Measurements from ENCODE around the gene GALE. TPM values are rescaled to one million over a fixed set of nuclear protein-coding genes. Genes with fewer than 3 reads are reported as not detected.

GALE gene
- total RNA-seq, 3 donors from 2014 or later, result 9.9 to 31.2 (median 28.2) TPM

DNA sequence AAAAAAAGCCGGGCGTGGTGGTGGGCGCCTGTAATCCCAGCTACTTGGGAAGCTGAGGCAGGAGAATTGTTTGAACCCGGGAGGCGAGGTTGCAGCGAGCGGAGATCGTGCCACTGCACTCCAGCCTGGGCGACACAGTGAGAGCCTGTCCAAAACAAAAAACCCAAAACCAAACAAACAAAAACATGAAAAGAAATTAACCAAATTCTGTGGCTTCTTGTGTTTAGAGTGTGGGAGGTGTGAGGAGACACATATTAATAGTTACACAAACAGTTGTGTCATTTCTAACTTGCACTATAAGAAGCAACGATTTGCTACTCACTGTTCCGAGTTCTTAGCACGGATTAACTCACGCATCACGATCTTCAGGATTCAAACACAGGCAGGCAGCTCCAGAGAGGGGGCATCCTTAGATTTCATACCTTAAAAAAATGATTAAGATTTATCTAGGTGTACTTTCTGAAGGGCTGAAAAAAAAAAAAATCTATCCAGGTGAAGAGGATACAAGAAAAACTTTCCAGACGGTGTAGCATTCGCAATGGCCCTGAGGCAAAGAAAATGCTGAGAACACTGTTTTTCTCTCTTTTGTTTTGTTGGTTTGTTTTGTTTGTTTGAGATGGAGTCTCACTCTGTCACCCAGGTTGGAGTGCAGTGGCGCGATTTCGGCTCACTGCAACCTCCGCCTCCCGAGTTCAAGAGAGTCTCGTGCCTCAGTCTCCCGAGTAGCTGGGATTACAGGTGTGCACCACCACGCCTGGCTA is 25.4 kb upstream of the GALE start:
- TF ChIP-seq POLR2AphosphoS5 (IDR thresholded peaks at IDR 0.05) (no peak), POLR2A (IDR thresholded peaks at IDR 0.05) (no peak)
- TF ChIP-seq, protein P1, sequence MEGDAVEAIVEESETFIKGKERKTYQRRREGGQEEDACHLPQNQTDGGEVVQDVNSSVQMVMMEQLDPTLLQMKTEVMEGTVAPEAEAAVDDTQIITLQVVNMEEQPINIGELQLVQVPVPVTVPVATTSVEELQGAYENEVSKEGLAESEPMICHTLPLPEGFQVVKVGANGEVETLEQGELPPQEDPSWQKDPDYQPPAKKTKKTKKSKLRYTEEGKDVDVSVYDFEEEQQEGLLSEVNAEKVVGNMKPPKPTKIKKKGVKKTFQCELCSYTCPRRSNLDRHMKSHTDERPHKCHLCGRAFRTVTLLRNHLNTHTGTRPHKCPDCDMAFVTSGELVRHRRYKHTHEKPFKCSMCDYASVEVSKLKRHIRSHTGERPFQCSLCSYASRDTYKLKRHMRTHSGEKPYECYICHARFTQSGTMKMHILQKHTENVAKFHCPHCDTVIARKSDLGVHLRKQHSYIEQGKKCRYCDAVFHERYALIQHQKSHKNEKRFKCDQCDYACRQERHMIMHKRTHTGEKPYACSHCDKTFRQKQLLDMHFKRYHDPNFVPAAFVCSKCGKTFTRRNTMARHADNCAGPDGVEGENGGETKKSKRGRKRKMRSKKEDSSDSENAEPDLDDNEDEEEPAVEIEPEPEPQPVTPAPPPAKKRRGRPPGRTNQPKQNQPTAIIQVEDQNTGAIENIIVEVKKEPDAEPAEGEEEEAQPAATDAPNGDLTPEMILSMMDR (IDR thresholded peaks at IDR 0.05), result no peak
- no peak for DNase-seq (ENCODE audit: low spot score in 2 of 2)
- H3K27me3 ChIP-seq, result no peaks in the 10 kb centered on the region
- H3K9me3 ChIP-seq, result no peaks in the 10 kb centered on the region
- H3K27ac ChIP-seq, result peak overlapping the region in 1 of 2 donors; percentile 97
- no peaks in the 10 kb centered on the region for H3K36me3 ChIP-seq
- H3K4me1 ChIP-seq, result no peaks in the 10 kb centered on the region
- H3K4me3 ChIP-seq, result peak overlapping the region; percentile 88 to 98 (median 97)
- intact Hi-C loops (cut with DNase I; ENCODE audit: low total_unique reads), result no loop called here

DNA sequence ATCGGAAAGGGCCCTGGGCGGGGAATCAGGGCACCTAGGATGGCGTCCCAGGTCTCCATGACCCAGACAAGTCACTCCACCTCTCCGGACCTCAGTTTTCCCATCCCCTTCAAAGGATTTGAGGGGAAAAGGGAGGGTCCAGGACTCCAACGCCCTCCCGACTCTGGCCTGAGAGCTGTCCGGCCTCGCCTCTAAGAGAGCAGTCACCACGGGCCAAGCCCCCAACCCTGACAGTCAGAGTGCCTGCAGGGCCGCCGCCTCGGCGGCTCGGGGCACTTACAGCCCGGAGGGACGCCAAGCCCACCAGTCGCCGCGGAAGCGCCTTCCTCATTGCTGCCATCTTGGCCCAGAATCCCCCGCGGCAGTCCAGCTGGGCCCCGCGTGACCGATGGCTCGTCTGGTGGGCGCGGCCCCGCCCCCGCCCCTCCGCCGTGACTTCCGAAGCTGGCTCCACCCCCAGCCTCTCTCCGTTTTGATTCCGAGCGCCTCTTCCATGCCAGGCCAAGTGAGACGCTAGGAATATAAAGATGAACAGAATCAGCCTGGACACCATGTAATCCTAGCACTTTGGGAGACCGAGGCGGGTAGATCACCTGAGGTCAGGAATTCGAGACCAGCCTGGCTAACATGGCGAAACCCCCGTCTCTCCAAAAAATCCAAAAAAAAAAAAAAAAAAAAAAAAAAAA is 24.7 kb upstream of the GALE start, which contains the start of gene HMGCL:
TSS of gene HMGCL (minus strand) at position 354 of the 686 bp plus-strand sequence. CDS start at position 340, 14 bp downstream.
- TF ChIP-seq, protein P1 (IDR thresholded peaks at IDR 0.05), result no peak
- TF ChIP-seq POLR2A (IDR thresholded peaks at IDR 0.05), result peak; percentile 86
- TF ChIP-seq POLR2AphosphoS5 (IDR thresholded peaks at IDR 0.05), result peak; percentile 86 to 95 (median 91)
- intact Hi-C loops (cut with DNase I; ENCODE audit: low total_unique reads), result no loop called here
- Histone ChIP-seq H3K4me1 (no peaks in the 10 kb centered on the region), H3K36me3 (no peaks in the 10 kb centered on the region), H3K27me3 (no peaks in the 10 kb centered on the region), H3K9me3 (no peaks in the 10 kb centered on the region), H3K4me3 (peak within 1 kb of the TSS; percentile 88 to 98 (median 97)), H3K27ac (peak within 1 kb of the TSS; percentile 97)
- peak; percentile 89 to 94 for DNase-seq (ENCODE audit: low spot score in 2 of 2)

DNA sequence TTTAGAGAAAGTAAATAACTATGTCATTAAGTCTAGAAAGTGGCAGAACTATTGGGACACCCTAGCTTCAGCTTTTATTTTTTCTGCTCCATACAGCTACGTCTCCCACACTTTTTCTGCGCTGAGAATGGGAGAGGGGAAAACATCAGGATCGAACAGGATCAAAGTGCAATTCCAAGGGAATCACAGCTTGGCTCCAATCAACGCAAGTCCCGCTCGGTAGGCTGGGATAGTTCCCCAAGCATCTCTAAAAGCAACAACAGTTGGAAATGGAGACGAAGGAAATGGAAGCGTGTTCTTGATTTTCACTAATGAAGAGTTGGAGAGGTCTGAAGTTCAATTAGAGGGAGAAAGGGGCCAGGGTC is 24.1 kb upstream of the GALE start:
- intact Hi-C loops (cut with DNase I; ENCODE audit: low total_unique reads), result no loop called here
- TF ChIP-seq, protein P1 (IDR thresholded peaks at IDR 0.05), result no peak
- no peak for TF ChIP-seq POLR2AphosphoS5 (IDR thresholded peaks at IDR 0.05)
- TF ChIP-seq POLR2A (IDR thresholded peaks at IDR 0.05), result no peak
- H3K9me3 ChIP-seq, result no peaks in the 10 kb centered on the region
- no peaks in the 10 kb centered on the region for H3K27me3 ChIP-seq
- H3K36me3 ChIP-seq, result no peaks in the 10 kb centered on the region
- H3K4me1 ChIP-seq, result no peaks in the 10 kb centered on the region
- H3K27ac ChIP-seq, result peak overlapping the region; percentile 97
- H3K4me3 ChIP-seq, result peak overlapping the region; percentile 88 to 98 (median 97)
- DNase-seq (ENCODE audit: low spot score in 2 of 2), result no peak

DNA sequence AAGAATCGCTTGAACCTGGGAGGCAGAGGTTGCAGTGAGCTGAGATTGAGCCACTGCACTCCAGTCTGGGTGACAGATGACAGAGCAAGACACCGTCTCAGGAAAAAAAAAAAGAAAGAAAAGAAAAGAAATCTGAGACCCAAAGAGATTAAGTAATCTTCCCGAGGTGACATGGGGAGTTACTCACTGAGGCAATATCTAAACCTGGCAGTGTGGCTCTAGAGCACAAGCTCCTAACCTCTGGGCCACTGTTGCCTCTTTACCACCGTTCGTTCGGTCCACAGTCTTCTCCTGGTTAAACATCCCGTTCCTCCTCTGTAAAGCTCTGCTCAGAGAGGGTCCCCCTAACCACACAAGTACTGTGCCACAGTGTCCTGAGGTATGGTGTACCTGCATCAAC is 23.2 kb upstream of the GALE start:
- Histone ChIP-seq H3K27me3 (no peaks in the 10 kb centered on the region), H3K36me3 (no peaks in the 10 kb centered on the region), H3K4me3 (peak overlapping the region in 1 of 3 donors; percentile 88), H3K9me3 (no peaks in the 10 kb centered on the region), H3K4me1 (no peaks in the 10 kb centered on the region), H3K27ac (no peak overlapping the region)
- intact Hi-C loops (cut with DNase I; ENCODE audit: low total_unique reads), result no loop called here
- TF ChIP-seq POLR2A (IDR thresholded peaks at IDR 0.05), result no peak
- TF ChIP-seq, protein P1 (IDR thresholded peaks at IDR 0.05), result no peak
- TF ChIP-seq POLR2AphosphoS5 (IDR thresholded peaks at IDR 0.05), result no peak
- DNase-seq (ENCODE audit: low spot score in 2 of 2), result no peak

DNA sequence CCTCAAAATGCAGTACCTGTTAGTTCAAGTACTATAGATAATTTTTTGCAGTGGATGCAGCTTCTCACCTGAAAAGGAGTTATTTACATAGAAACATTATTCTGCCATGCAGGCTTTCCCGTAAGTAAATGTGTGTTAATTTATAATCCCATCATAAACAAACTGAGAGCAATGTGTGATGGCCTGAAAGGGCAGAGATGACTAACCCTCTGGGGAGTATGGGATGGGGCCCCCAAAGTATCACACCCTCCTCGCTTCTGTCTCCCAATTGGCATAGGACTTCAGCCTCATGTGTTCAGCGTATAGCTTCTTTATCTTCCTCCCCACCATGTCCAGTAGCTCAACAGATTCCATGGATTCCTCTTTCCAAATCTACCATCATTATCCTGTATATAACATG is 17.1 kb upstream of the GALE start:
- no peaks in the 10 kb centered on the region for H3K27me3 ChIP-seq
- intact Hi-C loops (cut with DNase I; ENCODE audit: low total_unique reads), result no loop called here

More for the DNA sequence above, 17.1 kb upstream of the GALE start:
- H3K27ac ChIP-seq, result no peak overlapping the region
- H3K4me1 ChIP-seq, result no peaks in the 10 kb centered on the region
- TF ChIP-seq, protein P1 (IDR thresholded peaks at IDR 0.05), result no peak
- TF ChIP-seq POLR2AphosphoS5 (IDR thresholded peaks at IDR 0.05) (no peak), POLR2A (IDR thresholded peaks at IDR 0.05) (no peak)
- no peak overlapping the region for H3K4me3 ChIP-seq
- H3K9me3 ChIP-seq, result no peaks in the 10 kb centered on the region
- DNase-seq (ENCODE audit: low spot score in 2 of 2), result no peak
- no peaks in the 10 kb centered on the region for H3K36me3 ChIP-seq
